GM18507 (cell line): ENCODE results near the gene TSPAN9.

ENCODE experiments used
- DNase-seq: peaks from one replicate; pipeline ENCODE4 v3.0.0; 2011; ENCODE audit warnings: low read depth; ENCODE audit not compliant: insufficient read length; ENCODE audit errors: extremely low spot score
- FAIRE-seq: peaks from 2 replicates; lab custom pipeline; 2011; peaks lifted over from hg19 to GRCh38; lab: Jason Lieb, UNC

The TSPAN9 gene

GRCh38 chr12:3071710-3072109 is 5.5 kb upstream of the TSPAN9 start:
- FAIRE-seq, result no peak
- DNase-seq, result no peak

GRCh38 chr12:3073438-3074250 is 3.5 kb upstream of the TSPAN9 start:
- peak; percentile 68 for DNase-seq
- peak; percentile 84 for FAIRE-seq

- DNase-seq, result no peak
- no peak for FAIRE-seq
Observed at GRCh38 chr12:3075315-3075714, 1.9 kb upstream of the TSPAN9 start.

GRCh38 chr12:3077572-3078081 is 448 bp downstream of the TSPAN9 start:
- no peak for DNase-seq
- no peak for FAIRE-seq

- FAIRE-seq (no peak), DNase-seq (no peak)
Observed at GRCh38 chr12:3078086-3078820, 1.1 kb downstream of the TSPAN9 start.

- FAIRE-seq (no peak), DNase-seq (no peak)
Observed at GRCh38 chr12:3081091-3081490, 3.9 kb downstream of the TSPAN9 start.

GRCh38 chr12:3081886-3082285 is 4.7 kb downstream of the TSPAN9 start:
- DNase-seq (no peak), FAIRE-seq (no peak)

- DNase-seq (no peak), FAIRE-seq (no peak)
Observed at GRCh38 chr12:3083241-3083920, 6.2 kb downstream of the TSPAN9 start.

- FAIRE-seq (no peak), DNase-seq (no peak)
Observed at GRCh38 chr12:3083921-3084347, 6.8 kb downstream of the TSPAN9 start.

- DNase-seq (no peak), FAIRE-seq (no peak)
Observed at GRCh38 chr12:3084742-3085141, 7.6 kb downstream of the TSPAN9 start.

GRCh38 chr12:3085341-3086139 is 8.4 kb downstream of the TSPAN9 start:
- FAIRE-seq, result no peak

GRCh38 chr12:3086211-3086610 is 9.0 kb downstream of the TSPAN9 start:
- DNase-seq, result no peak
- no peak for FAIRE-seq

More at GRCh38 chr12:3085341-3086139, 8.4 kb downstream of the TSPAN9 start:
- DNase-seq, result no peak

- no peak for FAIRE-seq
Observed at GRCh38 chr12:3086729-3087323, 9.6 kb downstream of the TSPAN9 start.

GRCh38 chr12:3087758-3088650 is 10.8 kb downstream of the TSPAN9 start:
- DNase-seq (no peak), FAIRE-seq (no peak)

More at GRCh38 chr12:3086729-3087323, 9.6 kb downstream of the TSPAN9 start:
- no peak for DNase-seq

GRCh38 chr12:3089588-3089987 is 12.4 kb downstream of the TSPAN9 start:
- no peak for FAIRE-seq
- DNase-seq, result no peak

- DNase-seq (no peak), FAIRE-seq (no peak)
Observed at GRCh38 chr12:3090240-3091037, 13.3 kb downstream of the TSPAN9 start.

GRCh38 chr12:3091038-3091319 is 13.8 kb downstream of the TSPAN9 start:
- DNase-seq (no peak), FAIRE-seq (no peak)
